Common myeloid progenitor, CD34-positive (primary cell): Measurements from ENCODE around the gene TFEB.

Experiments
- CTCF ChIA-PET: fragments of 350-600 bp; sonication (Branson Sonifier 250); formaldehyde crosslinking; loops from one replicate; lab custom pipeline; 2021; ENCODE audit warnings: antibody characterized with exemption; lab: Charles Lee
- POLR2A ChIA-PET: fragments of 350-600 bp; sonication (Branson Sonifier 250); formaldehyde crosslinking; loops from one replicate; lab custom pipeline; 2021; ENCODE audit warnings: antibody characterized with exemption; lab: Charles Lee
- DNase-seq, 3 donors: peaks; one replicate each; pipeline versions ENCODE4 v3.0.0 to v3.0.0-alpha.2; 2013
- H3K27ac ChIP-seq, 2 experiments: 1 replicate in 1 of 2; 2 replicates in 1 of 2; pipeline ENCODE4 v1.7.0; 2013; ENCODE audit warnings: inconsistent platforms in 2 of 2, low read length in 2 of 2, mild to moderate bottlenecking in 2 of 2, low read depth in 1 of 2, moderate library complexity in 1 of 2; ENCODE audit not compliant: severe bottlenecking in 2 of 2, insufficient read depth in 1 of 2, poor library complexity in 1 of 2
- H3K27me3 ChIP-seq, 5 experiments: replicated peaks in 2 of 5; 1 replicate in 3 of 5; 2 replicates in 2 of 5; pipeline versions ENCODE4 v1.6.1 to v1.7.0; 2013; ENCODE audit warnings: low read length in 4 of 5, mild to moderate bottlenecking in 2 of 5, moderate library complexity in 2 of 5, inconsistent platforms in 1 of 5; ENCODE audit not compliant: insufficient read depth in 5 of 5, control insufficient read depth in 4 of 5
- H3K36me3 ChIP-seq, 4 experiments: 1 replicate in 2 of 4; 2 replicates in 2 of 4; pipeline versions ENCODE4 v1.6.1 to v1.7.0; 2013; ENCODE audit warnings: low read length in 3 of 4, control low read depth in 1 of 4, mild to moderate bottlenecking in 1 of 4; ENCODE audit not compliant: control insufficient read depth in 4 of 4, insufficient read depth in 4 of 4
- H3K4me1 ChIP-seq, 4 experiments: 1 replicate in 3 of 4; 2 replicates in 1 of 4; pipeline versions ENCODE4 v1.6.1 to v1.7.1; 2013; ENCODE audit warnings: low read length in 3 of 4, mild to moderate bottlenecking in 3 of 4, control low read depth in 1 of 4, inconsistent platforms in 1 of 4, moderate library complexity in 1 of 4; ENCODE audit not compliant: control insufficient read depth in 4 of 4, insufficient read depth in 4 of 4; ENCODE audit errors: control extremely low read depth in 1 of 4
- H3K4me3 ChIP-seq, 7 experiments: 1 replicate in 4 of 7; 2 replicates in 3 of 7; pipeline versions ENCODE4 v1.5.1 to v1.7.0; 2013; ENCODE audit warnings: mild to moderate bottlenecking in 7 of 7, low read length in 6 of 7, moderate library complexity in 6 of 7, inconsistent platforms in 2 of 7, low read depth in 2 of 7, control low read depth in 1 of 7; ENCODE audit not compliant: insufficient read depth in 4 of 7, control insufficient read depth in 1 of 7; ENCODE audit errors: extremely low read depth in 1 of 7
- H3K9me3 ChIP-seq, 5 experiments: 1 replicate in 4 of 5; 2 replicates in 1 of 5; pipeline versions ENCODE4 v1.6.1 to v1.7.1; 2013; ENCODE audit warnings: low read length in 4 of 5, mild to moderate bottlenecking in 2 of 5, inconsistent platforms in 1 of 5, low read depth in 1 of 5, moderate library complexity in 1 of 5; ENCODE audit not compliant: control insufficient read depth in 4 of 5, insufficient read depth in 2 of 5; ENCODE audit errors: control extremely low read depth in 1 of 5
- WGBS: methylation state at CpG from one replicate; pipeline ENCODE4 v1.1.5; 2013; ENCODE audit not compliant: insufficient coverage; 5-methylcytosine and 5-hydroxymethylcytosine counted together

Gene TFEB

GRCh38 chr6:41667195-41667594 lies 68.2 kb downstream of the TFEB start:
- Histone ChIP-seq H3K9me3 (peaks cover 0 to 3% (median 0%) of the 10 kb centered on the region in 5 experiments), H3K4me3 (no peak overlapping the region), H3K36me3 (no peaks in the 10 kb centered on the region), H3K4me1 (no peaks in the 10 kb centered on the region), H3K27ac (no peak overlapping the region), H3K27me3 (peaks cover 0 to 4% (median 0%) of the 10 kb centered on the region in 5 experiments)
- ChIA-PET POLR2A (no interaction called here), CTCF (no interaction called here)
- WGBS = no CpG with 5 or more reads among the region's 1 CpG
- DNase-seq = no peak

- ChIA-PET POLR2A (no interaction called here), CTCF (interaction anchor here (1.8 kb wide), 1 partner anchor 8 kb away, joined by 4 read pairs; no protein-coding TSS in a partner anchor)
- 100% methylated on average over 1 of the region's 5 CpGs for WGBS
- H3K27ac ChIP-seq = no peak overlapping the region
- H3K4me1 ChIP-seq = peaks cover 0 to 8% (median 4%) of the 10 kb centered on the region in 4 experiments
- H3K36me3 ChIP-seq = no peaks in the 10 kb centered on the region
- H3K4me3 ChIP-seq = no peak overlapping the region
- DNase-seq = no peak
- no peaks in the 10 kb centered on the region for H3K27me3 ChIP-seq
- peaks cover 0 to 3% (median 0%) of the 10 kb centered on the region in 5 experiments for H3K9me3 ChIP-seq
Measured at GRCh38 chr6:41664271-41664670, 71.1 kb downstream of the TFEB start.

GRCh38 chr6:41663568-41663967 lies 71.8 kb downstream of the TFEB start:
- CTCF ChIA-PET = interaction anchor here (1.0 kb wide), 1 partner anchor 42 kb away, joined by 3 read pairs; no protein-coding TSS in a partner anchor
- POLR2A ChIA-PET = no interaction called here

GRCh38 chr6:41659935-41660334 lies 75.5 kb downstream of the TFEB start:
- no peak overlapping the region for H3K27ac ChIP-seq
- ChIA-PET CTCF (interaction anchor here (1.0 to 2.3 kb wide), 5 partner anchors 18 to 57 kb away, joined by 3 to 12 read pairs (median 5); no protein-coding TSS in a partner anchor), POLR2A (no interaction called here)
- H3K4me3 ChIP-seq = no peak overlapping the region
- H3K9me3 ChIP-seq = no peaks in the 10 kb centered on the region
- DNase-seq = peak; percentile 40 to 73 (median 66)
- peaks cover 0 to 28% (median 23%) of the 10 kb centered on the region in 4 experiments for H3K4me1 ChIP-seq
- H3K27me3 ChIP-seq = no peaks in the 10 kb centered on the region
- 6% methylated on average over 6 of the region's 7 CpGs for WGBS
- no peaks in the 10 kb centered on the region for H3K36me3 ChIP-seq

More at GRCh38 chr6:41663568-41663967, 71.8 kb downstream of the TFEB start:
- Histone ChIP-seq H3K4me3 (no peak overlapping the region), H3K27ac (no peak overlapping the region), H3K36me3 (no peaks in the 10 kb centered on the region), H3K27me3 (no peaks in the 10 kb centered on the region), H3K9me3 (no peaks in the 10 kb centered on the region), H3K4me1 (peaks cover 0 to 8% (median 4%) of the 10 kb centered on the region in 4 experiments)
- DNase-seq = no peak
- 98% methylated on average over 5 of the region's 5 CpGs for WGBS

GRCh38 chr6:41658636-41659035 lies 76.8 kb downstream of the TFEB start:
- Histone ChIP-seq H3K4me1 (peaks cover 0 to 28% (median 23%) of the 10 kb centered on the region in 4 experiments), H3K27ac (no peak overlapping the region), H3K36me3 (no peaks in the 10 kb centered on the region), H3K9me3 (no peaks in the 10 kb centered on the region), H3K4me3 (no peak overlapping the region), H3K27me3 (no peaks in the 10 kb centered on the region)
- CTCF ChIA-PET = interaction anchor here (1.4 to 2.3 kb wide), 3 partner anchors 20 to 220 kb away, joined by 3 to 12 read pairs (median 5); no protein-coding TSS in a partner anchor
- POLR2A ChIA-PET = no interaction called here
- no peak for DNase-seq
- WGBS = 96% methylated on average over 10 of the region's 13 CpGs

GRCh38 chr6:41657131-41658094 lies 78.0 kb downstream of the TFEB start:
- CTCF ChIA-PET = interaction anchor here (1.0 to 1.6 kb wide), 4 partner anchors 8 to 219 kb away, joined by 3 to 4 read pairs (median 3); no protein-coding TSS in a partner anchor
- H3K4me1 ChIP-seq = peaks cover 0 to 28% (median 23%) of the 10 kb centered on the region in 4 experiments
- 96% methylated on average over 23 of the region's 23 CpGs for WGBS

More at GRCh38 chr6:41657131-41658094, 78.0 kb downstream of the TFEB start:
- H3K27ac ChIP-seq = no peak overlapping the region
- no peaks in the 10 kb centered on the region for H3K27me3 ChIP-seq
- H3K36me3 ChIP-seq = no peaks in the 10 kb centered on the region
- POLR2A ChIA-PET = no interaction called here
- DNase-seq = no peak
- H3K9me3 ChIP-seq = no peaks in the 10 kb centered on the region
- no peak overlapping the region for H3K4me3 ChIP-seq
